DMS 273 (cell line): Measurements from ENCODE around the gene TRAM2.
A peak's percentile ranks its signal among the peaks of the same experiment; 100 is the strongest.

Experiments used
- DNase-seq: peaks from one replicate; lab custom pipeline; 2025; ENCODE audit not compliant: unreplicated experiment; lab: John Stamatoyannopoulos, UW

Gene TRAM2

DNA sequence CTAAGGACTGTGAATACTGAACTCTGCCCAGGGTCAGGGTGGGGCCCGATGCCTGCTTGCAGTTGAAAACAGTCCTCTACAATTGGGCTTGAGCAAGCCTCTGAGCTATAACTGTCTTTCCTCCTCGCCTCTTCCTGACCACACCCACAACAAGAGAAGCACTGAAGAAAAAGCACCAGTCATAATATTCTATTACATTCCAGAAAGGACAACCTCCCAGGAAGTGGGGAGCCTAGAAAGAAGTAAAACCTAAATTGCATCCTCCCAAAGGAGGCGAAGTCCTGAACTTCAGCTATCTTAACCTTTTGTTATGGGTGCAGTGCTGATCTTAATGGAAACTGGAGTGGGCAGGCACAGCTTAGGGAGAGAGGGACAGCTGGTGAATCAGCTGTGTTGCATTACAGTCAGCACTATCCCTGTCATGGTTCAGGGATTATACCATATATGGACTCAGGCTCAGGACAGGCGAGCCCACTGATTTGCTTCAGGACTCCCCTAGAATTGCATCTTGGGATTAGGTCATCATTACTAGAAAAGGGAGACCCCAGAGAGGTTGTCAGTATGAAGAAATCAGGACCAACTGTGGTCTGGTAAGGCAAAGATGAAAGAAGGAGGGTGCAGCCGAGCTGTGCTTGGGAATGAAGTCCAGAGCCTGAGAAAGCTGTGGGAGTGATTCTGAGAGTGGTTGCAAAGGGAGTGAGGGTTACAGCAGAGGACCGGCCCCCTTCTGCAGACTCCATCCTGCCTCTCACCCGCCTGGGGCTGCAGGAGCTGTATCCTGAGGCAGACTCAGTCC lies 18.3 kb upstream of the TRAM2 start:
- peak; percentile 91 for DNase-seq

DNA sequence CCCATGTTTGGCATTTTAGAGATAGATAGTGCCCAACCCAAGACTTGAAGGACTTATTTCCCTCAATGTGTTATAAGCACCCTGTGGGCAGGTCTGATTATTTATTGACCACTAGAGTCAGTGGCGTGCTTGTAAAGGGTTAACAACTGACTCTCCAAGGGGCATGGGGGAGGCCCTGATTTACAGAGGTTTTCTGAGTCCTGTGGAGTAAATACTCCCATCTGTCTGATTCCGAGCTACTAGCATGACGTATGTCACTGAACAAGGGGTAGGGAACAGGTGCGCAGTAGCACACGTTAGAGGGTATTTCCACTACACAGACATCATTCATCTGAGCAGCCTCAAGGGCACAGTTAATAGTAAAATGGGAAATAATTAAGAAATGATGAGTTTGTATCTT lies 17.4 kb upstream of the TRAM2 start:
- peak; percentile 55 for DNase-seq

DNA sequence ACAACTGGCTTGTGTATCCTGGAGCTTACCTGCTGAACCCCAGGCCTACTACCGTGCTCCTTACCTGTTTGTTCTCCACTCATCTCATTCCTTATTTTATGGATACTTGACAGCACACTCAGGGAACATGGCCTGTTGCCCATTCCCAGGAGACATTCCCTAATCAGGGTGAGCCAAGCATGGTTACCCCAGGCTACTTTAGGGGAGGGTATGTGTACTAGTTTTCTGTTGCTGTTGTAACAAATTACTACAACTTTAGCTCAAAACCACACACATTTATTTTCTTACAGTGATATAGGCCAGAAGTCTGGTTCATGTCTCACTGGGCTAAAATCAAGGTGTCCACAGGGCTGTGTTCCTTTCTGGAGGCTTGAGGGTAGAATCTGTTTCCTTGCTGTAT lies 15.0 kb upstream of the TRAM2 start:
- no peak for DNase-seq

DNA sequence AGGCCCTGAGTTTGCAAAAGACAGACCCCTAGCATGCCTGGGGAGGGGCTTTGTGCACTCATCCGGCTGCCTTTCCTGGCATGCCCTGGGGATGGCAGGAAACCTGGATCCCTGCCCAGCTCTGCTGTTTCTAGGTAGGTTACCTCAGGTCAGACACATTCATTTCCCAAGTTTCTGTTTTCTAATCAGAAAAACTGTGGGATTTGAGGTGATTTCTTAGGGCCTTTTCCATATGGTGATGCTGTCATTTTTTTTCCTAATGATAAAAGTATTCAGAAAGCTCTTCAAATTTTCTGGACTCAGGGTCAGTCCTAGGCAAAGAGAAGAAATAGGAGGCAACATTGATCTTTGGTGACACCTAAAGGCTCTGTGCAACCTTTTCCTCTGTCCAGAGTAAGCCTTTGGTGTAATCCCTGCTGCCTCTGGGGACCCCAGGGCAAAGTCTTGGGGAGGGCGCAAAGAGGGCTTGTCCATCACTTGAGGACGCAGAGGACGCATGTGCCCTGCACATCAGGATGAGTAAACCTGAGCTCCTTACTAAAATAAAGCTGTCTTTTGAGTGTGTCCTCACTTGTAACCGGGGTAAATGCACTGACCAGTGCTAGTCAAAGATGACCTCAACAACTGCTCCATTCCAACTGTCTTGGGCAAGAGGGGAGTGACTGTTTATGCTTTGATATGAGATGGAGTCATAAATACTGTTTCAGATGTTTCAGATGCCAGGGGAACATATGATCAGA lies 13.5 kb upstream of the TRAM2 start:
- peak; percentile 72 for DNase-seq

DNA sequence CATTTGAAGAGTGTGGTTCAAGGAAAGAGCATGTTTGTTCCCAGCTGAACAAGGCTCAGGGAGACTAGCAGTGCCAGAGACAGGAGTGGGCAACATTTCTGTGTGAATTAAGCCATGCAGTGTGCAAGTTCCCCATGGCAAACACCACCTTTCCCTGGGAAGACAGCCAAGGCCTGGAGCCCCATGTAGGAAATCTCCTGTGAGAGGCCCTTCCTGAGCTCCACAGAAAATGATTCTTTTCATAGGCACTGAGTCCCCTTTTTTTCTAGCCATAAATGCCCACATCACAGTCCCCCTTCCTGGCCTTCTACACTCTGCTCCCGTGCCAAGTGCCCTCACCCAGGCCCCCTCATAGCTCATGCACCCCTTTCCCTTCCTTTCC lies 11.8 kb upstream of the TRAM2 start:
- DNase-seq: peak; percentile 11

- DNase-seq: no peak
Observed at GRCh38 chr6:52588087-52588709, 11.3 kb upstream of the TRAM2 start.

DNA sequence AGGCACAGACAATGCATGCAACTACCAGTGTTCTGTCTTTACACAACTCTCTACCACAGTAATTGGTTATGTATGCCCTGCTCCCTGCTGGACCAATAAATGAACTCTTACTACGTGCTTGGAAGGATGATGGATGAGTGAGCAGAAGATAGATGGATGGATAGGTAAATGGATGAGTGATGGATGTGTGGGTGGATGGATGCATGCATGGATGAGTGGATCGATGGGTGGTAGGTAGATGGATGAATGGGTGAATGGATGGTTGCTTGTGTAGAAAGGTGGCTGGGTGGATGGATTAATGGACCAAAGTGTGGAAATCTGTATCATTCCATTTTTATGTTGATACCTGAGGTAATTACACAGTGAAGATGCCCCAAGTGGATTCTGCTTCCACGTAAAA lies 10.1 kb upstream of the TRAM2 start:
- no peak for DNase-seq

DNA sequence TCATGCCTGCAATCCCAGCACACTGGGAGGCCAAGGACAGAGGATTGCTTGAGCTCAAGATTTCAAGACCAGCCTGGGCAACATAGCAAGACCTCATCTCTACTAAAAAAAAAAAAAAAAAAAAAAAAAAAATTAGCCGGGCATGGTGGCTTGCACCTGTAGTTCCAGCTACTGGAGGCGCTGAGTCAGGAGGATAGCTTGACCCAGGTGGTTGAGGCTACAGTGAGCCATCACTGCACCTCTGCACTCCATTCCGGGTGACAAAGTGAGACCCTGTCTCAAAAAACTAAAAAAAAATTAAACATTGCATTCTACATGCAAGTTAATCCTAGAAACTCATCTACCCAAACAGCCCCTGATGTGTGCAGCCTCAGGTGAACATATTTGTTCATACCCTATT lies 7.3 kb upstream of the TRAM2 start:
- DNase-seq: no peak

GRCh38 chr6:52582996-52583395 lies 6.1 kb upstream of the TRAM2 start:
- DNase-seq: no peak

GRCh38 chr6:52582446-52582845 lies 5.6 kb upstream of the TRAM2 start:
- DNase-seq: no peak

- DNase-seq: no peak
Observed at GRCh38 chr6:52580905-52581304, 4.0 kb upstream of the TRAM2 start.

GRCh38 chr6:52579006-52579660 lies 2.3 kb upstream of the TRAM2 start:
- peak; percentile 12 for DNase-seq

DNA sequence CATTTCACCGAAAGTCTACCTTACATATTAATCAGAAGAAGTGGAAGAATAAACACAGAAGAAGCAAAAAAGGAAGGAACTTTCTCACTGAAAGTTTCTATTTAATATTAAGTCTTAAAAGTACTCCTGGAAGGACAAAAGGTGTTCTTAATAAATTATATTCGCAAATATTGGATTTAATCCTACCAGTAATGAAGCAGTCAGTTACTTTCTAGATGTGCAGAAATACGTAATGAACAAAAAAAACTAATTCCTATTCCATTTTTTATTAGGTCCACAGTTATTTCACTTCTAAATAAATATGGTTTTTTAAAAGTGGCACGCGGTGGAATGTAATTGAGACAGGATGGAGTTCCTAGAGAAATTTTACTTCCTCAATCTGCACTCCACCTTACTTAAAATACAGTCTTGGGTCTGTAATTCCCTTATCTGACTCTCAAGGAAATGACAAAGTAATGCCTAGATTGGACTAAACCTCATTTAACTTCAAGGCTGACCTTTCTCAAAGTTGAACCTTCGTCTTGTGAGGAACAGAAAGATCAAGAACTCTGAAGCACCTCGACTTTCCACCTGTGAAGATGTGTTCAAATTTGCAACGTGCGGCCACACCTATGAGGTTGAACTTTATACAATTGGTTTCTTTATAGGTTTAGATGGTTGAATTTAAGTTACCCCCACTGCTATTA lies 1.1 kb upstream of the TRAM2 start:
- DNase-seq: no peak

DNA sequence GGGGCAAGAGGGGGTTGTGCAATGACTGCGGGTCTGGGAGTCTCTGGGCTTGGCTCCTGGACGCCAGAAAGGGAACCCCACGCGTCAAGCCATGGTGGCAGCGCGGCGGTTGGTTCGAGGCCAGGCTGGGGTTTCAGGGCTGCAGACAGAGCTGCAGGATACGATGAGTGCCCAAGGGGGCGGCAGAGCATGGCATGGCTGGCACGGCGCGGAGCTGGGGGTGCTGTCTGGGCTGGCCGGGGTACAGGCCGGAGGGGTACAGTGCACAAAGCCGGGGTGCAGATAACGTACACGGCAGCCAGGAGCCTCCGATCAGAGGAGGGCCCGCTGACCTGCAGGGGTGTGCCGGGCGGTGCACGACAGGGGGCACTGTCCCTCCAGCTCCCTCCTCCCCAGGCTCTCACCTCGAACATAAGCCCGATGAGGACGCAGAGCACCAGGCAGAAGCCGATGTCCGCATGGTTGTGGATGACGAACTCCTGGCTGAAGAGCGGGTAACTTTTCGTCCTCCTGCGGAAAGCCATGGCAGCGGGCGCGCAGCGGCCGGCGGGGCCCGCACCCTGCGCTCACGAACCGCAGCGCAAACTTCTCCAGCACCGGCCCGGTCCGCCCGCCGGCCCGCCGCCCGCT lies 353 bp downstream of the TRAM2 start:
- peak; percentile 92 for DNase-seq

- DNase-seq: peak; percentile 49
Observed at GRCh38 chr6:52576054-52576391, 837 bp downstream of the TRAM2 start.

GRCh38 chr6:52575502-52575892 lies 1.4 kb downstream of the TRAM2 start:
- DNase-seq: peak; percentile 26

DNA sequence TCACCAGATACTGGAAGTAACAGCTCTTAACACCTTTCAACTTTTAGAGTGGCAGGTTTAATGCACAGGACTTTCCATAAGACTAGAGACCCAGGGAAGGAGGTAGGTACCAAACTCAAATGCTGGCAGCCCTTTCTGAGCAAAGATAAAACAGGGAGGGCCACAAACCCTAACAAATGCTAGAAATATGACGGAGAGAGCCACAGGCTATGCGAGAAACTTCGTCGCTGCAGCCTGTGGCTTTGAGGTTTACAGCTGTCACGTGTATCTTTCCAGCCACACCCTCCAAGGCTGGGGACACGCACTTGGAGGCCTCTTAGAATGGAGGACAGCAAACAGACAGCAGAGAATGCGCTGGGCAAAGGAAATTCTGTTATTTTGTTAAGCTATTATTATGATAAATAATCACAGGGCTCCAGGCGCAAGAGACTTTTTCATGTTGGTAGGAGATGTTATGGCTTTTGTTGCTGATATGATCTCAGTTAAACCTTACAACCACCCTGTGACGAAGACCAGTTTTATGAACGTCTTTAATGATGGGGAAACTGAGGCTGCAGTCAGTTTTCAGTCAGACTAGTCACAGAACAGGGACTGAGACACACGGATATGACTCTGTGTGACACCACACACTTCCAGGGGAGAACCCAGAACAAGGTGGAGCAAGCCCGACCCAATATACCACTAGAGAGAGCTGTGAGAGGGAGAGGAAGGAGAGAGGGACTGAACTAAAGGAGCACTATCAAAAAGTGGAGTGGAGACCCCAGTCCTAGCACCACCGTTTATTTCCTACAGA lies 2.0 kb downstream of the TRAM2 start:
- DNase-seq: no peak

DNA sequence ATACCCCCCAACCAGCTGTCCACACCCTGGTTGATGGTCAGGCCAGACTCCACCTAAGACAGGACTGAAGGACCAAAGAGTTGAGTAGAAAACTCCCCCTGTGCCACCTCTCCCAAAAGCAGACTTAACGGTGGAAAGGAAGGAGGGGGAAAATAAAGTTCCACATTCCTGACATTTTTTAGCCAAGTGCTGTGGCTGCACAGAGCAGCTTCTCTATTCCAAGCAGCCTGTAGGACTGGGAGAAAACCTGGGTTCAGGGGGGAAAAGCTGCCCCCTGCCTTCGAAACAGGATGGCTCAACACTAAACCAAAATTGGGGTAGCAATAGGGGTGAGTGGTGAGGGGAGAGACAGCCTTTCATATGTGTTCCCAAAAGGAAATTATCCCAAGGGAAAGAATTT lies 3.6 kb downstream of the TRAM2 start:
- DNase-seq: no peak

- DNase-seq: no peak
Observed at GRCh38 chr6:52572536-52572935, 4.3 kb downstream of the TRAM2 start.
